IPS DF 6.9 (cell line): ENCODE measurements around the gene KCTD11.
A peak's percentile ranks its signal among the peaks of the same experiment; 100 is the strongest.
"Not testable (repeated sequence)": the region's sequence is repeated elsewhere in the genome, so short reads cannot be mapped to it uniquely, and the experiment has no call there.

Experiments used
- DNase-seq: peaks from one replicate; pipeline ENCODE4 v3.0.0-alpha.2; 2013; ENCODE audit warnings: low read depth, low spot score
- H3K27ac ChIP-seq: one replicate; pipeline ENCODE4 v1.5.1; 2013; ENCODE audit warnings: low read length, control low read depth
- H3K27me3 ChIP-seq: 2 replicates; pipeline ENCODE4 v1.6.1; 2013; ENCODE audit warnings: mild to moderate bottlenecking, low read length; ENCODE audit not compliant: control insufficient read depth, insufficient read depth
- H3K36me3 ChIP-seq: 2 replicates; pipeline ENCODE4 v1.6.1; 2013; ENCODE audit warnings: low read length; ENCODE audit not compliant: control insufficient read depth, insufficient read depth
- H3K4me1 ChIP-seq: 2 replicates; pipeline ENCODE4 v1.6.1; 2013; ENCODE audit warnings: low read length; ENCODE audit not compliant: control insufficient read depth, insufficient read depth
- H3K4me3 ChIP-seq: 2 replicates; pipeline ENCODE4 v1.5.1; 2013; ENCODE audit warnings: mild to moderate bottlenecking, low read length
- H3K9me3 ChIP-seq: 2 replicates; pipeline ENCODE4 v1.6.1; 2013; ENCODE audit warnings: low read length, inconsistent platforms; ENCODE audit not compliant: control insufficient read depth, insufficient read depth
- WGBS: extraction: QIAGEN DNeasy Blood & Tissue Kit; methylation state at CpG from one replicate; pipeline ENCODE4 v1.1.7; 2013; ENCODE audit warnings: mixed read lengths, missing lambda C conversion rate; ENCODE audit not compliant: insufficient read length, insufficient coverage; 5-methylcytosine and 5-hydroxymethylcytosine counted together

The KCTD11 gene

GRCh38 chr17:7330638-7331015, 21.3 kb upstream of the KCTD11 start:
- WGBS = no CpG with 5 or more reads among the region's 13 CpGs
- no peak overlapping the region for H3K27ac ChIP-seq
- H3K9me3 ChIP-seq = no peaks in the 10 kb centered on the region
- H3K27me3 ChIP-seq = no peaks in the 10 kb centered on the region
- peak overlapping the region; percentile 72; the same call in 1 of the 2 replicates for H3K4me3 ChIP-seq
- H3K36me3 ChIP-seq = peaks cover 3% of the 10 kb centered on the region; the same call in 1 of the 2 replicates
- DNase-seq = no peak
- peaks cover 2% of the 10 kb centered on the region; the same call in 1 of the 2 replicates for H3K4me1 ChIP-seq

GRCh38 chr17:7332111-7332510, 19.9 kb upstream of the KCTD11 start:
- WGBS = no CpG with 5 or more reads among the region's 7 CpGs
- H3K27ac ChIP-seq = no peak overlapping the region
- no peaks in the 10 kb centered on the region for H3K36me3 ChIP-seq
- H3K27me3 ChIP-seq = no peaks in the 10 kb centered on the region
- H3K4me1 ChIP-seq = peaks cover 4% of the 10 kb centered on the region
- no peak for DNase-seq
- H3K9me3 ChIP-seq = no peaks in the 10 kb centered on the region
- no peak overlapping the region for H3K4me3 ChIP-seq

GRCh38 chr17:7332600-7333069, 19.3 kb upstream of the KCTD11 start:
- H3K27ac ChIP-seq, H3K4me3 ChIP-seq, H3K36me3 ChIP-seq, H3K9me3 ChIP-seq, H3K27me3 ChIP-seq, H3K4me1 ChIP-seq, DNase-seq: not testable (repeated sequence)
- WGBS = no CpG with 5 or more reads among the region's 14 CpGs

- Histone ChIP-seq H3K27me3 (no peaks in the 10 kb centered on the region), H3K36me3 (no peaks in the 10 kb centered on the region), H3K27ac (no peak overlapping the region), H3K4me1 (peaks cover 4% of the 10 kb centered on the region), H3K9me3 (no peaks in the 10 kb centered on the region), H3K4me3 (no peak overlapping the region)
- no peak for DNase-seq
- no CpG with 5 or more reads among the region's 3 CpGs for WGBS
These were observed 16.9 kb upstream of the KCTD11 start for GRCh38 chr17:7334938-7335538.

- H3K4me1 ChIP-seq, H3K27me3 ChIP-seq, DNase-seq, H3K9me3 ChIP-seq, H3K27ac ChIP-seq, H3K36me3 ChIP-seq, H3K4me3 ChIP-seq: not testable (repeated sequence)
- WGBS = no CpG with 5 or more reads among the region's 13 CpGs
These were observed 16.2 kb upstream of the KCTD11 start for GRCh38 chr17:7335765-7336164.

GRCh38 chr17:7336240-7337175, 15.5 kb upstream of the KCTD11 start, which contains the start of gene ACAP1:
Gene ACAP1, plus strand, starts transcription at chr17:7336529. Its CDS starts 206 bp downstream, at chr17:7336735.
- H3K4me3 ChIP-seq = peak within 1 kb of the TSS; percentile 1; the same call in 1 of the 2 replicates
- no CpG with 5 or more reads among the region's 17 CpGs for WGBS
- H3K9me3 ChIP-seq = no peaks in the 10 kb centered on the region
- no peaks in the 10 kb centered on the region for H3K27me3 ChIP-seq
- no peak for DNase-seq
- no peak within 1 kb of the TSS for H3K27ac ChIP-seq
- H3K36me3 ChIP-seq = no peaks in the 10 kb centered on the region
- peaks cover 3% of the 10 kb centered on the region for H3K4me1 ChIP-seq

- no CpG with 5 or more reads among the region's 7 CpGs for WGBS
- not testable (repeated sequence) for H3K9me3 ChIP-seq, H3K27me3 ChIP-seq, H3K36me3 ChIP-seq, DNase-seq, H3K4me3 ChIP-seq, H3K4me1 ChIP-seq, H3K27ac ChIP-seq
These were observed 14.4 kb upstream of the KCTD11 start for GRCh38 chr17:7337600-7337999.

- H3K27ac ChIP-seq = no peak overlapping the region
- H3K4me3 ChIP-seq = no peak overlapping the region
- H3K9me3 ChIP-seq = no peaks in the 10 kb centered on the region
- WGBS = no CpG with 5 or more reads among the region's 2 CpGs
- no peaks in the 10 kb centered on the region for H3K36me3 ChIP-seq
- peaks cover 3% of the 10 kb centered on the region for H3K4me1 ChIP-seq
- DNase-seq = no peak
- no peaks in the 10 kb centered on the region for H3K27me3 ChIP-seq
These were observed 11.8 kb upstream of the KCTD11 start for GRCh38 chr17:7340179-7340578.

GRCh38 chr17:7341842-7342241, 10.1 kb upstream of the KCTD11 start:
- Histone ChIP-seq H3K4me3 (no peak overlapping the region), H3K9me3 (no peaks in the 10 kb centered on the region), H3K36me3 (no peaks in the 10 kb centered on the region), H3K4me1 (peaks cover 2% of the 10 kb centered on the region), H3K27me3 (no peaks in the 10 kb centered on the region), H3K27ac (no peak overlapping the region)
- DNase-seq = no peak
- WGBS = no CpG with 5 or more reads among the region's 13 CpGs

- no peak for DNase-seq
- Histone ChIP-seq H3K4me3 (no peak overlapping the region), H3K4me1 (no peaks in the 10 kb centered on the region), H3K36me3 (no peaks in the 10 kb centered on the region), H3K9me3 (no peaks in the 10 kb centered on the region), H3K27ac (no peak overlapping the region), H3K27me3 (no peaks in the 10 kb centered on the region)
- no CpG with 5 or more reads among the region's 15 CpGs for WGBS
These were observed 8.7 kb upstream of the KCTD11 start for GRCh38 chr17:7343250-7343649.
